Smooth muscle cell (in vitro differentiated cells): ENCODE results near the gene BCL7B. TPM values are rescaled to one million over a fixed set of nuclear protein-coding genes. Genes with fewer than 3 reads are reported as not detected.
"Not testable (repeated sequence)": the region's sequence is repeated elsewhere in the genome, so short reads cannot be mapped to it uniquely, and the experiment has no call there.

Experiments used
- DNase-seq: peaks from one replicate; lab custom pipeline; 2025; ENCODE audit not compliant: unreplicated experiment; lab: John Stamatoyannopoulos, UW
- H2AFZ ChIP-seq: fragments of 200-600 bp; sonication (generic); 2 replicates; pipeline ENCODE4 v1.6.0; 2016; ENCODE audit warnings: antibody characterized with exemption, low read depth, mild to moderate bottlenecking
- H3F3A ChIP-seq: fragments of 200-600 bp; sonication (generic); 2 replicates; pipeline ENCODE4 v1.6.0; 2017; ENCODE audit warnings: antibody characterized with exemption, low read depth
- H3K27ac ChIP-seq: fragments of 200-600 bp; sonication (generic); 2 replicates; pipeline ENCODE4 v1.5.1; 2016; ENCODE audit warnings: low read depth, mild to moderate bottlenecking
- H3K27me3 ChIP-seq: fragments of 200-600 bp; sonication (generic); 2 replicates; pipeline ENCODE4 v1.6.1; 2016; ENCODE audit warnings: low read depth, mild to moderate bottlenecking
- H3K36me3 ChIP-seq: fragments of 200-600 bp; sonication (generic); 2 replicates; pipeline ENCODE4 v1.5.1; 2016; ENCODE audit warnings: low read depth
- H3K4me1 ChIP-seq: fragments of 200-600 bp; sonication (generic); 2 replicates; pipeline ENCODE4 v1.5.1; 2016; ENCODE audit warnings: low read depth
- H3K4me2 ChIP-seq: fragments of 200-600 bp; sonication (generic); 2 replicates; pipeline ENCODE4 v1.6.0; 2016; ENCODE audit warnings: mild to moderate bottlenecking
- H3K4me3 ChIP-seq: fragments of 200-600 bp; sonication (generic); 2 replicates; pipeline ENCODE4 v1.5.1; 2016; ENCODE audit warnings: mild to moderate bottlenecking
- H3K79me2 ChIP-seq: fragments of 200-600 bp; sonication (generic); 2 replicates; pipeline ENCODE4 v1.6.0; 2016; ENCODE audit warnings: low read depth, mild to moderate bottlenecking
- H3K9ac ChIP-seq: fragments of 200-600 bp; sonication (generic); 2 replicates; pipeline ENCODE4 v1.6.0; 2016; ENCODE audit warnings: low read depth
- H3K9me3 ChIP-seq: fragments of 200-600 bp; sonication (generic); replicated peaks from 2 replicates; pipeline ENCODE4 v1.5.1; 2016; ENCODE audit warnings: low read depth
- H4K20me1 ChIP-seq: fragments of 200-600 bp; sonication (generic); 2 replicates; pipeline ENCODE4 v1.6.0; 2016; ENCODE audit warnings: low read depth
- WGBS: methylation state at CpG from one replicate; pipeline ENCODE4 v1.1.7; 2016; ENCODE audit warnings: low lambda C conversion rate; 5-methylcytosine and 5-hydroxymethylcytosine counted together
- polyA plus RNA-seq: library from polyadenylated mRNA; unstranded; fragments of >200 nt; fragmentation: Nextera tagmentation; extraction: Ambion mirVana; gene quantifications from 2 replicates; pipeline ENCODE4 v1.2.1, GENCODE V29; 2016
- total RNA-seq: library from RNA; depleted of rRNA; stranded (reverse); fragments of >200 nt; gene quantifications from 2 replicates; pipeline ENCODE4 v1.2.3, GENCODE V29; 2014
- TF ChIP-seq, protein P1 (sequence below): fragments of 200-600 bp; sonication (generic); IDR thresholded peaks from 2 replicates; pipeline ENCODE4 v1.5.1; 2017; ENCODE audit warnings: borderline replicate concordance, mild to moderate bottlenecking, antibody characterized with exemption; ENCODE audit not compliant: insufficient read depth, poor library complexity, severe bottlenecking

The BCL7B gene
- total and polyA plus RNA-seq, 2 experiments from 2014 or later, result 30.7 to 31.9 TPM

DNA sequence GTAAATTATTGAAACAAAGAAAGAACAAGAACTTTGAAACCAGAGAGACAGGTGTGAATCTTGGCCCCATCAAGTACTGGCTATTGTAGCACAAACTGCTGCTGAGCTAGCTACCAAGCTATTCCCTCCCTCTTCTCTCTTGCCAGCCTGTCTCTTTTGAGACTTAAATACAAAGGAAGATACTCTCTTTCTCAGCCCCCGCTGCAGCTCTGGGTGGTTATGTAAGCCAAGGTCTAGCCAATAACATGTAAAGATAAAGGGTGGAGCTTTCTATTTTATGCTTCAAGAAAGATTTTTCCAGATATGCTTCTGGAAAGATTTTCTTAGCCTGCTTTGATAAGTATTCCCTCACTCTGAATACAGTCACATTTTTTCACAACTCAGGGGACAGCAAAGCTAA lies 52.6 kb downstream of the BCL7B start:
- Histone ChIP-seq H3K27me3 (no peaks in the 10 kb centered on the region), H3K79me2 (peaks cover 78% of the 10 kb centered on the region), H4K20me1 (peaks cover 68% of the 10 kb centered on the region), H3K4me3 (no peak overlapping the region), H3K4me1 (no peaks in the 10 kb centered on the region), H3K9ac (no peak overlapping the region), H3K27ac (no peak overlapping the region), H2AFZ (no peak overlapping the region), H3K36me3 (peaks cover 36% of the 10 kb centered on the region), H3K9me3 (no peaks in the 10 kb centered on the region), H3K4me2 (no peak overlapping the region), H3F3A (no peaks in the 10 kb centered on the region)
- 100% methylated on average over 1 of the region's 1 CpG for WGBS
- DNase-seq, result no peak
- TF ChIP-seq, protein P1, sequence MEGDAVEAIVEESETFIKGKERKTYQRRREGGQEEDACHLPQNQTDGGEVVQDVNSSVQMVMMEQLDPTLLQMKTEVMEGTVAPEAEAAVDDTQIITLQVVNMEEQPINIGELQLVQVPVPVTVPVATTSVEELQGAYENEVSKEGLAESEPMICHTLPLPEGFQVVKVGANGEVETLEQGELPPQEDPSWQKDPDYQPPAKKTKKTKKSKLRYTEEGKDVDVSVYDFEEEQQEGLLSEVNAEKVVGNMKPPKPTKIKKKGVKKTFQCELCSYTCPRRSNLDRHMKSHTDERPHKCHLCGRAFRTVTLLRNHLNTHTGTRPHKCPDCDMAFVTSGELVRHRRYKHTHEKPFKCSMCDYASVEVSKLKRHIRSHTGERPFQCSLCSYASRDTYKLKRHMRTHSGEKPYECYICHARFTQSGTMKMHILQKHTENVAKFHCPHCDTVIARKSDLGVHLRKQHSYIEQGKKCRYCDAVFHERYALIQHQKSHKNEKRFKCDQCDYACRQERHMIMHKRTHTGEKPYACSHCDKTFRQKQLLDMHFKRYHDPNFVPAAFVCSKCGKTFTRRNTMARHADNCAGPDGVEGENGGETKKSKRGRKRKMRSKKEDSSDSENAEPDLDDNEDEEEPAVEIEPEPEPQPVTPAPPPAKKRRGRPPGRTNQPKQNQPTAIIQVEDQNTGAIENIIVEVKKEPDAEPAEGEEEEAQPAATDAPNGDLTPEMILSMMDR, result no peak

DNA sequence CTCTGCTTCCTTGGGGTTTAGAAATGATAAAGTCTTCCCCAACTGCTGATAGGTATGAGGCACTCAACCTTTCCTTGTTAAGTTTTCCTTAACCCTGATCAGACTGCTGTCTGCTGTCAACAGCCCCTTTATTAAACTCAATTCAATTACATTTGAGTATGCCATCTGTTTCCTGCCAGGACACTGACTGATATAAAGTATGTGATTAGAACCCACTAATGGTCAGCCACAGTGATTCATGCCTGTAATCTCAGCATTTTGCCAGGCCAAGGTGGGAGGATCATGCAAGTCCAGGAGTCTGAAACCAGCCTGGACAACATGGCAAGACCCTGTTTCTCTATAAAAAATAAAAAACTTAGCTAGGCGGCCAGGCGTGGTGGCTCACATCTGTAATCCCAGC lies 53.5 kb downstream of the BCL7B start:
- H3K9ac ChIP-seq, result no peak overlapping the region
- H3K4me2 ChIP-seq, result no peak overlapping the region
- peaks cover 36% of the 10 kb centered on the region for H3K36me3 ChIP-seq
- H3K4me1 ChIP-seq, result no peaks in the 10 kb centered on the region
- no peak overlapping the region for H3K27ac ChIP-seq
- TF ChIP-seq, protein P1, result no peak
- H3K4me3 ChIP-seq, result no peak overlapping the region
- H3K9me3 ChIP-seq, result no peaks in the 10 kb centered on the region
- peaks cover 63% of the 10 kb centered on the region for H4K20me1 ChIP-seq
- H3F3A ChIP-seq, result no peaks in the 10 kb centered on the region
- no peak overlapping the region for H2AFZ ChIP-seq
- peaks cover 78% of the 10 kb centered on the region for H3K79me2 ChIP-seq
- 95% methylated on average over 2 of the region's 2 CpGs for WGBS
- H3K27me3 ChIP-seq, result no peaks in the 10 kb centered on the region
- DNase-seq, result no peak

DNA sequence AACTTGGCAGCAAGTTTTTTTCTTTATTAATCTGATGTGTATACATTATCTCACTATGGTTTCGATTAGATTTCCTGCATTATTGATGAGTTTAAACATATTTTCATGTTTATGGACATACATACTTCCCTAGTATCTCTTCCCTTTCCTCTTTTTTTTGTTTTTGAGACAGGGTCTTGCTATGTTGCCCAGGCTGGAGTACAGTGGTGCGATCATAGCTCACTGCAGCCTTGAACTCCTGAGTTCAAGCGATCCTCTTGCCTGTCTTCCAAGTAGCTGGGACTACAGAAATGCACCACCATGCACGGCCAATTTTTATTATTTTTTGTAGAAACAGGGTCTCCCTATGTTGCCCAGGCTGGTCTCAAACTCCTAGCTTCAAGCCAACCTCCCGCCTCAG lies 54.3 kb downstream of the BCL7B start:
- no peaks in the 10 kb centered on the region for H3K27me3 ChIP-seq
- TF ChIP-seq, protein P1, result no peak
- H3K9ac ChIP-seq, result no peak overlapping the region
- no peak overlapping the region for H3K4me3 ChIP-seq
- peaks cover 38% of the 10 kb centered on the region for H3K36me3 ChIP-seq
- H3F3A ChIP-seq, result no peaks in the 10 kb centered on the region
- H2AFZ ChIP-seq, result no peak overlapping the region
- H4K20me1 ChIP-seq, result peaks cover 63% of the 10 kb centered on the region
- DNase-seq, result no peak
- no peaks in the 10 kb centered on the region for H3K4me1 ChIP-seq
- H3K79me2 ChIP-seq, result peaks cover 75% of the 10 kb centered on the region
- no peak overlapping the region for H3K4me2 ChIP-seq
- 97% methylated on average over 5 of the region's 5 CpGs for WGBS
- H3K9me3 ChIP-seq, result no peaks in the 10 kb centered on the region
- H3K27ac ChIP-seq, result no peak overlapping the region

DNA sequence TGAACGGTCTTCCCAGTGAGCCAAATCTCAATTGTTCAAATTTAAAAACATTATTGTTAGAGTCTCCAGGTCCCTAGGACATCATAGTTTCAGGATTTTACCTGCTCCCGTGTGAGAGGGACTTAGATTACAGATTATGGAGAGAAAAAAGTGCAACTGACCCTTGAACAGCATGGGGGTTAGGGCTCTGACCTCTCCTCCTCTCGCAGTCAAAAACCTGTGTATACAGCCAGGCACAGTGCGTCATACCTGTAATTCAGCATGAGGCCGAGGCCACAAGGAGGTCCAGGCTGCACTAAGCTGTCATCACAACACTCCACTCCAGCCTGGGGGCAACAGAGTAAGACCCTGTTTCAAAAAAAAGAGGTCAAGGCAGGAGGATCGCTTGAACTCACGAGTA lies 60.9 kb downstream of the BCL7B start:
- Histone ChIP-seq H3K36me3 (peaks cover 42% of the 10 kb centered on the region), H3K9me3 (no peaks in the 10 kb centered on the region), H3K79me2 (peaks cover 73% of the 10 kb centered on the region), H3K9ac (no peak overlapping the region), H3K27ac (no peak overlapping the region), H3K4me2 (no peak overlapping the region), H3F3A (no peaks in the 10 kb centered on the region), H4K20me1 (peaks cover 60% of the 10 kb centered on the region), H3K27me3 (no peaks in the 10 kb centered on the region), H3K4me3 (no peak overlapping the region), H2AFZ (no peak overlapping the region), H3K4me1 (no peaks in the 10 kb centered on the region)
- TF ChIP-seq, protein P1, result no peak
- no peak for DNase-seq
- WGBS, result over 99% methylated on average over 7 of the region's 7 CpGs

DNA sequence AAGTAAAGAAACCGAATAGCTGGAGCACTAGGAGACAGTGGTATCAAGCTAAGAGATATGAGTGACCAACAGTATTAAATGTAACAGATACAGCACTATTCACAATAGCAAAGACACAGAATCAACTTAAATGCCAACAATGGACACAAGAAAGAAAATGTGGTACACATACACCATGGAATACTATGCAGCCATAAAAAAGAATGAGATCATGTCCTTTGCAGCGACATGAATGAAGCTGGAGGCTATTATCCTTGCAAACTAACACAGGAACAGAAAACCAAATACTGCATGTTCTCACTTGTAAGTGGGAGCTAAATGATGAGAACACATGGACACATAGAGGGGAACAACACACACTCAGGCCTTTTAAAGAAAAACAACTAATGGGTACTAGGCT lies 62.0 kb downstream of the BCL7B start:
- not testable (repeated sequence) for H3K4me2 ChIP-seq, H3K9ac ChIP-seq, H3K4me1 ChIP-seq, DNase-seq, H3F3A ChIP-seq, H3K27ac ChIP-seq, H3K4me3 ChIP-seq, H3K27me3 ChIP-seq, H2AFZ ChIP-seq, H3K9me3 ChIP-seq
- H4K20me1 ChIP-seq, result peaks cover 50% of the 10 kb centered on the region
- WGBS, result 96% methylated on average over 2 of the region's 2 CpGs
- H3K79me2 ChIP-seq, result peaks cover 72% of the 10 kb centered on the region
- peaks cover 42% of the 10 kb centered on the region for H3K36me3 ChIP-seq
